Heart left ventricle (tissue), 16 donors: ENCODE measurements around the gene MIF4GD. TPM values are rescaled to one million over a fixed set of nuclear protein-coding genes. Genes with fewer than 3 reads are reported as not detected.
"Not testable (repeated sequence)": the region's sequence is repeated elsewhere in the genome, so short reads cannot be mapped to it uniquely, and the experiment has no call there.

Experiments
- ATAC-seq, 4 donors: fragments of 200-7000 bp; cut with Tn5 transposase; one replicate each; pipeline ENCODE4 v1.9.1; 2020 to 2022; ENCODE audit warnings: moderate library complexity in 4 of 4, mild to moderate bottlenecking in 3 of 4, moderate number of reproducible peaks in 1 of 4
- DNase-seq, 5 donors: peaks; one replicate each; pipeline ENCODE4 v3.0.0-alpha.2; 2020
- H3K27ac ChIP-seq, 12 donors: fragments of 200-600 bp; sonication (generic) in 4 of 12; one replicate each; pipeline versions ENCODE4 v1.5.0 to v1.8.0; 2016 to 2022; ENCODE audit warnings: mild to moderate bottlenecking in 2 of 12
- H3K27me3 ChIP-seq, 9 donors: fragments of 200-600 bp; sonication (generic) in 2 of 9; one replicate each; pipeline versions ENCODE4 v1.5.1 to v1.8.0; 2016 to 2022; ENCODE audit warnings: mild to moderate bottlenecking in 3 of 9
- H3K36me3 ChIP-seq, 9 donors: fragments of 200-600 bp; sonication (generic) in 2 of 9; one replicate each; pipeline versions ENCODE4 v1.5.0 to v1.8.0; 2018 to 2022; ENCODE audit warnings: mild to moderate bottlenecking in 2 of 9
- H3K4me1 ChIP-seq, 12 donors: fragments of 200-600 bp; sonication (generic) in 4 of 12; one replicate each; pipeline versions ENCODE4 v1.5.0 to v1.8.0; 2016 to 2022; ENCODE audit warnings: mild to moderate bottlenecking in 3 of 12
- H3K4me3 ChIP-seq, 12 donors: fragments of 200-600 bp; sonication (generic) in 4 of 12; one replicate each; pipeline versions ENCODE4 v1.5.0 to v1.8.0; 2017 to 2022; ENCODE audit warnings: mild to moderate bottlenecking in 9 of 12, moderate library complexity in 4 of 12
- H3K9me3 ChIP-seq, 12 donors: fragments of 200-600 bp; sonication (generic) in 4 of 12; one replicate each; pipeline versions ENCODE4 v1.5.0 to v1.8.0; 2016 to 2022; ENCODE audit warnings: mild to moderate bottlenecking in 1 of 12
- POLR2A ChIP-seq, 2 donors: fragments of 450-650 bp; IDR thresholded peaks; one replicate each; pipeline ENCODE4 v1.6.1; 2017; ENCODE audit warnings: antibody characterized with exemption in 2 of 2, mild to moderate bottlenecking in 2 of 2, moderate library complexity in 2 of 2
- WGBS, 4 donors: extraction: QIAGEN DNeasy Blood & Tissue Kit in 2 of 4; methylation state at CpG; one replicate each; pipeline versions ENCODE4 v1.1.5 to v1.1.7; 2013 to 2018; 5-methylcytosine and 5-hydroxymethylcytosine counted together
- intact Hi-C, 10 donors: fragments of 100-400 bp; cut with DNase I; formaldehyde crosslinking; loops; one replicate each; pipeline versions ENCODE4 v1.11.1 to v1.14.2; 2022
- polyA plus RNA-seq, 2 donors: library from polyadenylated mRNA; stranded (reverse); fragments of 200-250 nt; gene quantifications; one replicate each; pipeline ENCODE4 v1.2.3, GENCODE V29; 2013
- total RNA-seq, 9 donors: library from RNA; depleted of rRNA in 2 of 9; stranded (reverse); fragments of >200 nt in 2 of 9; fragmentation: NEBNext Ultra II Directional in 3 of 9; extraction: Animal tissue kit (Norgen Biotek cat#: 25700) in 3 of 9; gene quantifications; one replicate each; pipeline versions ENCODE4 v1.1.0 to v1.2.4, GENCODE V29; 2016 to 2023
- TF ChIP-seq, protein P1 (sequence below), 12 donors: fragments of 200-600 bp; sonication (generic) in 4 of 12; IDR thresholded peaks; one replicate each; pipeline versions ENCODE4 v1.5.0 to v1.8.0; 2018 to 2022; ENCODE audit warnings: antibody characterized with exemption in 12 of 12, mild to moderate bottlenecking in 5 of 12
- donor health status: ischemic (EF 13 %, LVEDD 7.1; RV severe dilation, severe dysfunction).
- donor health status: healthy with polysubstance abuse.
- donor health status: DM: no; HTN: yes; CAD: no.
- donor health status: DM: no; HTN: no; CAD: no.
- donor health status: ischemic (EF 25% LVEDD 6.9; RV normal size, moderate dysfunction).
- donor health status: ischemic (EF 25% LVEDD 5.7; RV mildly dilated, moderate dysfunction).
- donor health status: healthy.
- donor health status: DM: yes; HTN: yes; CAD: no.
- donor health status: ischemic (EF 35%, LVEDD 5.7; RV mildly dilated, moderate dysfunction).
- donor health status: nonischemic (EF 11% LVEDD 7.7; RV severe dilation, severe dysfunction).
- donor health status: DM: yes; HTN: yes; CAD: no.
- donor health status: PGD.
- donor health status: ischemic (EF 29% LVEDD 5.4; RV normal size, mild dysfunction).
- donor health status: nonischemic (EF 23%, LVEDD 6.1; RV moderate dilation, normal function).

The MIF4GD gene
- total and polyA plus RNA-seq, 11 donors, result 8.6 to 34.7 (median 18.6) TPM

DNA sequence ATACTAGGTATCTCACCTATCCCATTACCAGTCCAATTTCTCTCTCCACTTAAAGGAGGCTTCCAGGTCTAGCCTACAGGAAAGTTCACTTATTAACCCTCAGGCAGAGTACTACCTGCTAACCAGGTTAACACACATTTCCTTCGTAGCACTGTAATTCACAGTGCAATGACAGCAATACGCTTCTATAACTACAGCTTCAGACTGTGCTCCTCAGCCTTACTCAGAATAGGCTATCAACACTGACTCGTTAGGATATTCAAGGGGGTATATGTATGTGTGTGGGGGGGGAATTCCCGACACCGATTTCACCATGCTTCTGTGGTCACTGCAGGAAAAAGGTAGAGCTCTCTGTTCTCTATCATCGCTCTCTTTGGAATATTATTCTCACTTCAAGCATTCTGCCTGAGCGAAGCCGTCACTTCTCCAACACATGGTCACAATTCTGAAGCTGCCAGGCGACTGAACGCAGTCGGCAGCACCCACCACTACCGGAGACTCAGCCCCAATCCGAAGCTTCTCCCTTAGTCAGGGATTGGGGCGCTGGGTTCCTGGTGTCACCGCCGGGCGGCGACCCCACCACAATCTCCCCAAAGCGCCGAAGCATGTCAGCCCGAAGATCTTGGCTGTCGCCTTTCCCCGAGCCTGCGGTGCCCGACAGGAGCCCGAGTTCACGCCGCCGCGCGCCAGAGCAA is 10.2 kb downstream of the MIF4GD start:
- intact Hi-C loops, result no loop called here
- TF ChIP-seq POLR2A (IDR thresholded peaks at IDR 0.05), result no peak
- TF ChIP-seq, protein P1, sequence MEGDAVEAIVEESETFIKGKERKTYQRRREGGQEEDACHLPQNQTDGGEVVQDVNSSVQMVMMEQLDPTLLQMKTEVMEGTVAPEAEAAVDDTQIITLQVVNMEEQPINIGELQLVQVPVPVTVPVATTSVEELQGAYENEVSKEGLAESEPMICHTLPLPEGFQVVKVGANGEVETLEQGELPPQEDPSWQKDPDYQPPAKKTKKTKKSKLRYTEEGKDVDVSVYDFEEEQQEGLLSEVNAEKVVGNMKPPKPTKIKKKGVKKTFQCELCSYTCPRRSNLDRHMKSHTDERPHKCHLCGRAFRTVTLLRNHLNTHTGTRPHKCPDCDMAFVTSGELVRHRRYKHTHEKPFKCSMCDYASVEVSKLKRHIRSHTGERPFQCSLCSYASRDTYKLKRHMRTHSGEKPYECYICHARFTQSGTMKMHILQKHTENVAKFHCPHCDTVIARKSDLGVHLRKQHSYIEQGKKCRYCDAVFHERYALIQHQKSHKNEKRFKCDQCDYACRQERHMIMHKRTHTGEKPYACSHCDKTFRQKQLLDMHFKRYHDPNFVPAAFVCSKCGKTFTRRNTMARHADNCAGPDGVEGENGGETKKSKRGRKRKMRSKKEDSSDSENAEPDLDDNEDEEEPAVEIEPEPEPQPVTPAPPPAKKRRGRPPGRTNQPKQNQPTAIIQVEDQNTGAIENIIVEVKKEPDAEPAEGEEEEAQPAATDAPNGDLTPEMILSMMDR (IDR thresholded peaks at IDR 0.05), result peak in 2 of 12 donors; percentile 14 to 19
- Histone ChIP-seq H3K4me1 (peaks cover 17 to 43% (median 28%) of the 10 kb centered on the region in 12 donors), H3K27me3 (no peaks in the 10 kb centered on the region), H3K36me3 (peaks cover 0 to 30% (median 26%) of the 10 kb centered on the region in 9 donors), H3K4me3 (peak overlapping the region; percentile 77 to 100 (median 96)), H3K9me3 (no peaks in the 10 kb centered on the region), H3K27ac (peak overlapping the region; percentile 90 to 99 (median 96))
- peak in 1 of 4 donors; percentile 10 for ATAC-seq
- no peak for DNase-seq
- WGBS, 4 donors, result 1 to 3% (median 2%) methylated on average over 20 to 31 of the region's 31 CpGs

GRCh38 chr17:75257228-75257627 is 13.8 kb downstream of the MIF4GD start:
- H3K4me1 ChIP-seq, result peaks cover 10 to 34% (median 18%) of the 10 kb centered on the region in 12 donors
- H3K4me3 ChIP-seq, DNase-seq, H3K27ac ChIP-seq, H3K36me3 ChIP-seq, ATAC-seq, H3K27me3 ChIP-seq, H3K9me3 ChIP-seq, intact Hi-C loops: not testable (repeated sequence)
- WGBS, 4 donors, result 46 to 59% (median 56%) methylated on average over 2 of the region's 2 CpGs

DNA sequence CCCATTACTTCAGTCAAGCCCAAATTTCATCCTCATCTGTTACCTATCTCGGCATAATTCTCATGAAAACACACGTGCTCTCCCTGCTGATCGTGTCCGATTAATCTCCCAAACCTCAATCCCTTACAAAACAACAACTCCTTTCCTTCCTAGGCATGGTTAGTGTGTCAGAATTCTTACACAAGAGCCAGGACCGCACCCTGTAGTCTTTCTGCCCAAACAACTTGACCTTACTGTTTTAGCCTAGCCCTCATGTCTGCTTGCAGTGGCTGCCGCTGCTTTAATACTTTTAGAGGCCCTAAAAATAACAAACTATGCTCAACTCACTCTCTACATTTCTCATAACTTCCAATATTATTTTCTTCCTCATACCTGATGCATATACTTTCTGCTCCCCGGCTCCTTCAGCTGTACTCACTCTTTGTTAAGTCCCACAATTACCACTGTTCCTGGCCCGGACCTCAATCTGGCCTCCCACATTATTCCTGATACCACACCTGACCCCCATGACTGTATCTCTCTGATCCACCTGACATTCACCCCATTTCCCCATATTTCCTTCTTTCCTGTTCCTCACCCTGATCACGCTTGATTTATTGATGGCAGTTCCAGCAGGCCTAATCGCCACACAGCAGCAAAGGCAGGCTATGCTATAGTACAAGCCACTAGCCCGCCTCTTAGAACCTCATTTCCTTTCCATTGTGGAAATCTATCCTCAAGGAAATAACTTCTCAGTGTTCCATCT is 14.9 kb downstream of the MIF4GD start:
- DNase-seq, H3K4me3 ChIP-seq, H3K36me3 ChIP-seq, intact Hi-C loops, H3K27me3 ChIP-seq, ATAC-seq, H3K9me3 ChIP-seq: not testable (repeated sequence)
- H3K4me1 ChIP-seq, result peaks cover 10 to 34% (median 18%) of the 10 kb centered on the region in 12 donors
- WGBS, 4 donors, result 63 to 74% (median 65%) methylated on average over 11 of the region's 11 CpGs
- peak overlapping the region in 3 of 12 donors; percentile 6 to 40 (median 24) for H3K27ac ChIP-seq

DNA sequence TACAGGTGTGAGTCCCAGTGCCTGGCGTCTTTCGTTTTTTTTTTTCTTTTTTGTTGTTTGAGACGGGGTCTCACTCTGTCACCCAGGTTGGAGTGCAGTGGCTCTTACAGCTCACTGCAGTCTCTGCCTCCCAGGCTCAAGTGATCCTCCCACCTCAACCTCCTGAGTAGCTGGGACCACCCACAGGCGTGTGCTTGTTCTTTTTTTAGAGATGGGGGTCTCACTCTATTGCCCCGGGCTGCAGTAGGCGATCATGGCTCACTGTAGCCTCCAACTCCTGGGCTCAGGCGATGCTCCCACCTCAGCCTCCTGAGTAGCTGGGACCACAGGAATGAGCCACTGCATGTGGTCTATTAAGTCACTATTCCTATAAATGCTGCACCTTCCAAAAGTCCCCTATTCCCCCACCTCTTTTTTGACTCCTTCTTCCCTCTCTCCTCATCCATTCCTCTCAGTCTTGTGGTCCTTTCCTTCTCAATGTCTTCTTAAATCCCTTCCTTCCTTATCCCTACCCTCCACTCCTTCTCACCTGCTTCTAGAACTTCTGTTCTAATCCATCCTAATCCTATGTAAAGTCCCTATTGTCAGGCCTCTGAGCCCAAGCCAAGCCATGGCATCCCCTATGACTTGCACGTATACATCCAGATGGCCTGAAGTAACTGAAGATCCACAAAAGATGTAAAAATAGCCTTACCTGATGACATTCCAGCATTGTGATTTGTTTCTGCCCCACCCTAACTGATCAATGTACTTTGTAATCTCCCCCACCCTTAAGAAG is 18.8 kb downstream of the MIF4GD start:
- H3K27ac ChIP-seq, result no peak overlapping the region
- peaks cover 0 to 32% (median 16%) of the 10 kb centered on the region in 12 donors for H3K4me1 ChIP-seq
- no peak for DNase-seq
- H3K9me3 ChIP-seq, result no peaks in the 10 kb centered on the region
- TF ChIP-seq, protein P1 (IDR thresholded peaks at IDR 0.05), result no peak
- TF ChIP-seq POLR2A (IDR thresholded peaks at IDR 0.05), result no peak
- WGBS, 4 donors, result 90 to 94% (median 93%) methylated on average over 8 of the region's 8 CpGs
- no peaks in the 10 kb centered on the region for H3K27me3 ChIP-seq
- intact Hi-C loops, result no loop called here
- H3K36me3 ChIP-seq, result peaks cover 0 to 9% (median 0%) of the 10 kb centered on the region in 9 donors
- no peak for ATAC-seq
- no peak overlapping the region for H3K4me3 ChIP-seq
